Astrocyte (in vitro differentiated cells and primary cell): ENCODE data around the gene MALAT1. TPM values are rescaled to one million over a fixed set of nuclear protein-coding genes. Genes with fewer than 3 reads are reported as not detected.
A peak's percentile ranks its signal among the peaks of the same experiment; 100 is the strongest.

Experiments used
- DNase-seq: peaks from one replicate; pipeline ENCODE4 v3.0.0-alpha.2; 2010; ENCODE audit warnings: low read depth
- FAIRE-seq: peaks from 2 replicates; lab custom pipeline; 2011; peaks lifted over from hg19 to GRCh38; lab: Jason Lieb, UNC
- H2AFZ ChIP-seq: 2 replicates; pipeline ENCODE4 v1.6.0; 2012; ENCODE audit warnings: low read depth, low read length, inconsistent platforms
- H3K27ac ChIP-seq: 2 replicates; pipeline ENCODE4 v1.5.1; 2011; ENCODE audit warnings: low read depth, low read length, inconsistent platforms
- H3K27me3 ChIP-seq: 2 replicates; pipeline ENCODE4 v1.6.0; 2011; ENCODE audit warnings: low read length, inconsistent platforms; ENCODE audit not compliant: insufficient read depth
- H3K36me3 ChIP-seq: 2 replicates; pipeline ENCODE4 v1.5.1; 2011; ENCODE audit warnings: low read length, inconsistent platforms; ENCODE audit not compliant: insufficient read depth
- H3K4me1 ChIP-seq: 2 replicates; pipeline ENCODE4 v1.5.1; 2011; ENCODE audit warnings: low read length, inconsistent platforms; ENCODE audit not compliant: insufficient read depth
- H3K4me2 ChIP-seq: 2 replicates; pipeline ENCODE4 v1.6.0; 2012; ENCODE audit warnings: low read length, inconsistent platforms
- H3K4me3 ChIP-seq: 2 replicates; pipeline ENCODE4 v1.5.1; 2011; ENCODE audit warnings: low read depth, mild to moderate bottlenecking, low read length, inconsistent platforms; ENCODE audit not compliant: insufficient read depth
- H3K79me2 ChIP-seq: 2 replicates; pipeline ENCODE4 v1.6.0; 2012; ENCODE audit warnings: mild to moderate bottlenecking, low read length, inconsistent platforms; ENCODE audit not compliant: insufficient read depth
- H3K9ac ChIP-seq: 2 replicates; pipeline ENCODE4 v1.6.0; 2012; ENCODE audit warnings: mild to moderate bottlenecking, low read length, inconsistent platforms
- H3K9me3 ChIP-seq: 2 replicates; pipeline ENCODE4 v1.5.1; 2012; ENCODE audit warnings: low read depth, mild to moderate bottlenecking, low read length, inconsistent platforms; ENCODE audit not compliant: insufficient read depth
- H4K20me1 ChIP-seq: 2 replicates; pipeline ENCODE4 v1.6.0; 2012; ENCODE audit warnings: low read length, inconsistent platforms; ENCODE audit not compliant: insufficient read depth
- H3K27ac Mint-ChIP-seq: one replicate; pipeline ENCODE4 v1.8.0; 2021; ENCODE audit warnings: mild to moderate bottlenecking, mixed read lengths; ENCODE audit not compliant: unreplicated experiment
- H3K27me3 Mint-ChIP-seq: one replicate; pipeline ENCODE4 v1.8.0; 2021; ENCODE audit warnings: low read depth, mixed read lengths; ENCODE audit not compliant: unreplicated experiment
- H3K36me3 Mint-ChIP-seq: one replicate; pipeline ENCODE4 v1.8.0; 2021; ENCODE audit warnings: low read depth, mixed read lengths; ENCODE audit not compliant: unreplicated experiment
- H3K4me1 Mint-ChIP-seq: one replicate; pipeline ENCODE4 v1.8.0; 2021; ENCODE audit warnings: low read depth, mixed read lengths; ENCODE audit not compliant: unreplicated experiment
- H3K4me3 Mint-ChIP-seq: one replicate; pipeline ENCODE4 v1.8.0; 2021; ENCODE audit warnings: mild to moderate bottlenecking, moderate library complexity, mixed read lengths; ENCODE audit not compliant: unreplicated experiment
- H3K9me3 Mint-ChIP-seq: one replicate; pipeline ENCODE4 v1.8.0; 2021; ENCODE audit warnings: mild to moderate bottlenecking, mixed read lengths; ENCODE audit not compliant: unreplicated experiment
- CTCF ChIP-seq: IDR thresholded peaks from 2 replicates; pipeline ENCODE4 v1.5.1; 2011; ENCODE audit warnings: low read depth, mild to moderate bottlenecking, inconsistent platforms, low read length, moderate library complexity; ENCODE audit not compliant: insufficient read depth
- EZH2 ChIP-seq: IDR thresholded peaks from 2 replicates; pipeline ENCODE4 v1.6.1; 2012; ENCODE audit warnings: mild to moderate bottlenecking, low read length, inconsistent platforms; ENCODE audit not compliant: insufficient read depth
- total RNA-seq: library from RNA; stranded (reverse); gene quantifications from 2 replicates; pipeline ENCODE4 v1.2.1, GENCODE V29; 2021

Gene MALAT1
- total RNA-seq, 1 donor from 2014 or later, result 8,991 TPM

GRCh38 chr11:65491614-65492386 lies 7.0 kb upstream of the MALAT1 start:
- Histone ChIP-seq H3K79me2 (peaks cover 49% of the 10 kb centered on the region), H3K4me1 (peaks cover 88% of the 10 kb centered on the region), H3K4me3 (peak overlapping the region; percentile 4), H3K27me3 (no peaks in the 10 kb centered on the region), H3K9me3 (no peaks in the 10 kb centered on the region), H3K36me3 (no peaks in the 10 kb centered on the region), H3K9ac (peak overlapping the region; percentile 95), H2AFZ (peak overlapping the region; percentile 1), H3K27ac (peak overlapping the region; percentile 100), H3K4me2 (peak overlapping the region; percentile 67), H4K20me1 (no peaks in the 10 kb centered on the region)
- FAIRE-seq, result no peak
- Mint-ChIP-seq H3K36me3 (no peaks in the 10 kb centered on the region), H3K4me1 (peaks cover 80% of the 10 kb centered on the region), H3K4me3 (peak overlapping the region; percentile 75), H3K27ac (peak overlapping the region; percentile 100), H3K27me3 (no peaks in the 10 kb centered on the region), H3K9me3 (no peaks in the 10 kb centered on the region)
- TF ChIP-seq EZH2, result no peak
- TF ChIP-seq CTCF, result no peak
- peak; percentile 99 for DNase-seq

- Histone ChIP-seq H4K20me1 (no peaks in the 10 kb centered on the region), H3K79me2 (peaks cover 53% of the 10 kb centered on the region), H2AFZ (no peak overlapping the region), H3K9ac (peak overlapping the region; percentile 95), H3K4me1 (peaks cover 88% of the 10 kb centered on the region), H3K4me2 (peak overlapping the region; percentile 67), H3K36me3 (no peaks in the 10 kb centered on the region), H3K9me3 (no peaks in the 10 kb centered on the region), H3K27ac (peak overlapping the region; percentile 100), H3K27me3 (no peaks in the 10 kb centered on the region), H3K4me3 (peak overlapping the region; percentile 5)
- FAIRE-seq, result no peak
- H3K27ac Mint-ChIP-seq, result peak overlapping the region; percentile 100
- H3K4me1 Mint-ChIP-seq, result peaks cover 80% of the 10 kb centered on the region
- peaks cover 2% of the 10 kb centered on the region for H3K9me3 Mint-ChIP-seq
- no peaks in the 10 kb centered on the region for H3K27me3 Mint-ChIP-seq
- H3K4me3 Mint-ChIP-seq, result peak overlapping the region; percentile 75
- H3K36me3 Mint-ChIP-seq, result no peaks in the 10 kb centered on the region
- TF ChIP-seq EZH2 (no peak), CTCF (no peak)
- no peak for DNase-seq
These were observed 6.5 kb upstream of the MALAT1 start for GRCh38 chr11:65492387-65492636.

- Histone ChIP-seq H3K27ac (peak overlapping the region; percentile 100), H3K79me2 (peaks cover 56% of the 10 kb centered on the region), H3K4me1 (peaks cover 87% of the 10 kb centered on the region), H3K4me3 (peak overlapping the region; percentile 5), H3K9me3 (no peaks in the 10 kb centered on the region), H2AFZ (no peak overlapping the region), H3K36me3 (no peaks in the 10 kb centered on the region), H3K9ac (peak overlapping the region; percentile 95), H3K27me3 (no peaks in the 10 kb centered on the region), H3K4me2 (peak overlapping the region; percentile 67), H4K20me1 (no peaks in the 10 kb centered on the region)
- Mint-ChIP-seq H3K4me1 (peaks cover 76% of the 10 kb centered on the region), H3K27me3 (no peaks in the 10 kb centered on the region), H3K9me3 (peaks cover 2% of the 10 kb centered on the region), H3K36me3 (no peaks in the 10 kb centered on the region), H3K4me3 (peak overlapping the region; percentile 75), H3K27ac (peak overlapping the region; percentile 100)
- DNase-seq, result peak; percentile 81
- no peak for FAIRE-seq
- TF ChIP-seq EZH2 (no peak), CTCF (no peak)
These were observed 6.0 kb upstream of the MALAT1 start for GRCh38 chr11:65492637-65493366.
